SK-N-SH treated with all-trans-retinoic acid at 6 μM for 48 hours (cell line): Measurements from ENCODE around the gene EVX2.

Experiments
- ATAC-seq: fragments of 200-7000 bp; cut with Tn5 transposase; 3 replicates; pipeline ENCODE4 v1.9.1; 2020; ENCODE audit warnings: mild to moderate bottlenecking, moderate library complexity
- ARNTL ChIP-seq: fragments of 450-650 bp; formaldehyde crosslinking; IDR thresholded peaks from 2 replicates; pipeline ENCODE4 v1.5.0; 2020; ENCODE audit warnings: low read depth, mild to moderate bottlenecking, moderate library complexity, borderline replicate concordance
- CSDC2 ChIP-seq: fragments of 250-450 bp; sonication (Bioruptor Pico); IDR thresholded peaks from 2 replicates; pipeline ENCODE4 v1.5.0; 2020; ENCODE audit warnings: mild to moderate bottlenecking, moderate library complexity
- GLIS3 ChIP-seq: fragments of 250-450 bp; sonication (Bioruptor Pico); IDR thresholded peaks from 2 replicates; pipeline ENCODE4 v1.5.0; 2020; ENCODE audit warnings: mild to moderate bottlenecking, moderate library complexity
- OSR1 ChIP-seq: fragments of 250-450 bp; sonication (Bioruptor Pico); IDR thresholded peaks from 2 replicates; pipeline ENCODE4 v1.8.0; 2022; ENCODE audit warnings: moderate library complexity, mild to moderate bottlenecking, inconsistent platforms
- PATZ1 ChIP-seq: fragments of 250-450 bp; sonication (Bioruptor Pico); IDR thresholded peaks from 2 replicates; pipeline ENCODE4 v1.8.0; 2020; ENCODE audit warnings: mild to moderate bottlenecking, moderate library complexity, borderline replicate concordance
- PPARA ChIP-seq: fragments of 250-450 bp; sonication (Bioruptor Pico); IDR thresholded peaks from 2 replicates; pipeline ENCODE4 v1.5.0; 2020; ENCODE audit warnings: mild to moderate bottlenecking, borderline replicate concordance
- TCF4 ChIP-seq: fragments of 250-450 bp; sonication (Bioruptor Pico); IDR thresholded peaks from 2 replicates; pipeline ENCODE4 v1.8.0; 2021; ENCODE audit warnings: mild to moderate bottlenecking, moderate library complexity, borderline replicate concordance
- TOX ChIP-seq: fragments of 250-450 bp; sonication (Bioruptor Pico); IDR thresholded peaks from 2 replicates; pipeline ENCODE4 v1.8.0; 2021; ENCODE audit warnings: mild to moderate bottlenecking, moderate library complexity, borderline replicate concordance
- ZC3H10 ChIP-seq: fragments of 250-450 bp; sonication (Bioruptor Pico); IDR thresholded peaks from 2 replicates; pipeline ENCODE4 v1.5.1; 2021; ENCODE audit warnings: mild to moderate bottlenecking, moderate library complexity
- ZFP3 ChIP-seq: fragments of 250-450 bp; sonication (Bioruptor Pico); IDR thresholded peaks from 2 replicates; pipeline ENCODE4 v1.5.0; 2020; ENCODE audit warnings: mild to moderate bottlenecking, moderate library complexity
- ZFP30 ChIP-seq: fragments of 450-650 bp; formaldehyde crosslinking; IDR thresholded peaks from 2 replicates; pipeline ENCODE4 v1.5.0; 2022; ENCODE audit warnings: mild to moderate bottlenecking, moderate library complexity
- ZNF565 ChIP-seq: fragments of 450-650 bp; formaldehyde crosslinking; conservative IDR thresholded peaks from 2 replicates; pipeline ENCODE4 v1.5.0; 2020; ENCODE audit warnings: low read depth, mild to moderate bottlenecking, moderate library complexity
- ZNF70 ChIP-seq: fragments of 450-650 bp; formaldehyde crosslinking; IDR thresholded peaks from 2 replicates; pipeline ENCODE4 v1.5.0; 2020; ENCODE audit warnings: mild to moderate bottlenecking, moderate library complexity
- TF ChIP-seq, protein P1 (sequence below): fragments of 250-450 bp; sonication (Bioruptor Pico); IDR thresholded peaks from 2 replicates; pipeline ENCODE4 v1.8.0; 2021; ENCODE audit warnings: low read depth, mild to moderate bottlenecking, moderate library complexity, borderline replicate concordance

EVX2 gene

DNA sequence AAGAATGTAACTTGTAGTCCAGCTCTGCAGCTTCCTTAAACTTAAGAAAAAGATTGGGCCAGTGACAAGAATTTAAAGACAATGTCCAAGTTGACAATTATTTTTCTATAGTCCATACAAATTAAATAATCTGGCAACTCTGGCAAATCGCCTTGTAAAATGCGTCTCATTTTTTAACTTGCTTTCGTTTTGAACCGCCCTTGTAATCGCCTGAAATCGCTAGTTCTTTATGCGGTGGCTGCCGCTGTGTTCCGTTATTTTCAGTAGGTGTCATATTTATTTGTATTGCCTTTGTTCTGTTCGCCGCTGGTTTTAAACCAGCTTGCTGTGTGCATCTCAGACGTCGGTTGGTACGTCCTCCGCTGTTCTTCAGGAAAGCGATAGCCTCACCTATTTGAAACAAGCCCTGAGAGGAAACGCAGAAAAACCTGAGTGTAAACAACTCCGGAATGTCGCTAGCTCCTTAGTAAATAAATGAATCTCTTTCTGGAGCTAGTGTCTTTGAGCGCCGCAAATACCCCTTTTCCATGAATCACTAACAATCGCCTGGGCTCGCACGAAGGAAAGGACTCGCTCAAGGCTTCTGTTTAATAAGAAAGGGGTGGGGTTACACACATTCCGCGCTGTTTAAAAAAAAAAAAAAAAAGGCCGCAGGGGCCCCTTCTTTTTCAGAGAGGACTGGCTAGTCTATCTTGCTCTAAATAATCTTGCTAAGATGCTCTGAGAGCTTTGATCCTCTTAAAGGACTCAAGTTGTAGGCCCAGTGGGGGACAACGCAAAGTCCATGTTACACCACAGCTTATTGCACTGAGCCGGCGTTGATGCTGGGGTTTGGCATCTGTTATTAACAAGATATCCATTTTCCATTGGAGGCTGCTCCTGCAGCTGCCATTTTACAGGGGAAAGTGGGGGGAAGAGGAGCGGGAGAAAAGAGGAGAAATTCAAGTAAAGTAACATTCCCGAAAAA, 48.7 kb upstream of the EVX2 start (continued):
- TF ChIP-seq, protein P1, sequence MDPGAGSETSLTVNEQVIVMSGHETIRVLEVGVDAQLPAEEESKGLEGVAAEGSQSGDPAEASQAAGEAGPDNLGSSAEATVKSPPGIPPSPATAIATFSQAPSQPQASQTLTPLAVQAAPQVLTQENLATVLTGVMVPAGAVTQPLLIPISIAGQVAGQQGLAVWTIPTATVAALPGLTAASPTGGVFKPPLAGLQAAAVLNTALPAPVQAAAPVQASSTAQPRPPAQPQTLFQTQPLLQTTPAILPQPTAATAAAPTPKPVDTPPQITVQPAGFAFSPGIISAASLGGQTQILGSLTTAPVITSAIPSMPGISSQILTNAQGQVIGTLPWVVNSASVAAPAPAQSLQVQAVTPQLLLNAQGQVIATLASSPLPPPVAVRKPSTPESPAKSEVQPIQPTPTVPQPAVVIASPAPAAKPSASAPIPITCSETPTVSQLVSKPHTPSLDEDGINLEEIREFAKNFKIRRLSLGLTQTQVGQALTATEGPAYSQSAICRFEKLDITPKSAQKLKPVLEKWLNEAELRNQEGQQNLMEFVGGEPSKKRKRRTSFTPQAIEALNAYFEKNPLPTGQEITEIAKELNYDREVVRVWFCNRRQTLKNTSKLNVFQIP (CRISPR knock-in tag), result no peak
- TF ChIP-seq, all 23 proteins: peak for 0

DNA sequence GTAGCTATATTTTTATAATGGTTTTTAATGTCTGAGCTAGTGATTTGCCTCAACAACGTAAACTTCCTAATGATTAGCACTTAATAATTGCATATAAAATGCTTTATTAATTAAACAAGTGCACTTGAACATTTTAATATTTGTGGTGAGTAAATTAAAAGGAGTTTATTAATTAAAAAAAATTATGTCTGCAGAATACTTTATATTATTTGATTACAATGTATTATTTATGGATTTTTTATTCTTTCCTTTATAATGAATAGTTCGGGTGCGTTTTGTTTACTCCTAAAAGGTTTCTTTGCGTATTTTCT, 48.0 kb upstream of the EVX2 start:
- ATAC-seq, result no peak
- TF ChIP-seq ZFP3 (CRISPR knock-in tag), result no peak
- TF ChIP-seq ZC3H10, result no peak
- no peak for TF ChIP-seq TCF4 (CRISPR knock-in tag)
- TF ChIP-seq TOX (CRISPR knock-in tag), result no peak
- TF ChIP-seq CSDC2 (CRISPR knock-in tag), result no peak

- TF ChIP-seq ZNF565 (CRISPR knock-in tag), result no peak
- no peak for TF ChIP-seq TOX (CRISPR knock-in tag)
- TF ChIP-seq ZNF70 (CRISPR knock-in tag), result no peak
- no peak for TF ChIP-seq ZFP3 (CRISPR knock-in tag)
- no peak for TF ChIP-seq ZFP30 (CRISPR knock-in tag)
- ATAC-seq, result no peak; the same call in 2 of the 3 replicates
Measured at GRCh38 chr2:176130957-176131847, 47.4 kb upstream of the EVX2 start.

DNA sequence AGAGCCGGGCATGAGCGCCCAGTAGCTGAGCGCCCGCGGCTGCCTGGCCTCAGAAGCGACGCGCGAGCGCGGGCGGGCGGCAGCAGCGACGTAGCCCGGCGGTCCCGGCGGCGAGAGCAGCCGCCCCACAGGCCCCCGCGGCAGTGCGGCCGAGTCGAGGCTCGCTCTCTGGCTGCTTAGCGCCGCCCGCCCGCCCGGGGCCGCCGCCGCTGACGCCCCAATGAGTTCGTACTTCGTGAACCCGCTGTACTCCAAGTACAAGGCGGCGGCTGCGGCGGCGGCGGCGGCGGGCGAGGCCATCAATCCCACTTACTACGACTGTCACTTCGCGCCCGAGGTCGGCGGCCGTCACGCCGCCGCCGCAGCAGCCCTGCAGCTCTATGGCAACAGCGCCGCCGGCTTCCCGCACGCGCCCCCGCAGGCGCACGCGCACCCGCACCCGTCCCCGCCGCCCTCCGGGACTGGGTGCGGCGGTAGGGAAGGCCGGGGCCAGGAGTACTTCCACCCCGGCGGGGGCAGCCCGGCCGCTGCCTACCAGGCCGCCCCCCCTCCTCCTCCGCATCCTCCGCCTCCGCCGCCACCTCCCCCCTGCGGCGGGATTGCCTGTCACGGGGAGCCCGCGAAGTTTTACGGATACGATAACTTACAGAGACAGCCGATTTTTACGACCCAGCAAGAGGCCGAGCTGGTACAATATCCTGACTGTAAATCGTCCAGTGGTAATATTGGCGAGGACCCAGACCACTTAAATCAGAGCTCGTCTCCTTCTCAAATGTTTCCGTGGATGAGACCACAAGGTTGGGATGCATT, 46.6 kb upstream of the EVX2 start:
- peak; percentile 38 for ATAC-seq

DNA sequence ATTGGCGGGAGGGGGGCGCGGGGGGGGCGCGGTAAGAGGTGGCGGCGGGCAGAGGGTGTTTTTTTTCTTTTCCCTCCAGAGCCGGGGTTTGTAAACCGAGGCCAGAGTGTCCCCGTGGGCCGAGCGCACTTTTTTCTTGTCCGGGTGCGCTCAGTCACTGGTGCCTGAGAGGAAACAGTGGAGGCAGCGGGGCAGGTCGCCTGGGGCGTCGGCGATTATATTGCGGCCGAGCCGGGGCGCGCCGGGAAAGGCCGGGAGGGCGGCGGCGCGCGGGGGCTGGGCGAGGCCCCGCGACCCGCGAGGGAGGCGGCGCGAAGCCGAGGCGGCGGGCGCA, 46.0 kb upstream of the EVX2 start:
- no peak for TF ChIP-seq OSR1 (CRISPR knock-in tag)
- no peak for TF ChIP-seq ARNTL
- no peak for TF ChIP-seq PPARA (CRISPR knock-in tag)
- no peak for TF ChIP-seq GLIS3 (CRISPR knock-in tag)
- no peak for TF ChIP-seq PATZ1 (CRISPR knock-in tag)
- TF ChIP-seq, all 23 proteins: peak for 0
- peak; percentile 5; the same call in 2 of the 3 replicates for ATAC-seq

More for the DNA sequence above, 46.6 kb upstream of the EVX2 start:
- TF ChIP-seq ZNF565 (CRISPR knock-in tag) (no peak), CSDC2 (CRISPR knock-in tag) (0 out of 2 replicates have a peak, but pooled peaks have one; percentile 35), PATZ1 (CRISPR knock-in tag) (0 out of 2 replicates have a peak, but pooled peaks have one; percentile 58)
